HG03135 (cell line): ENCODE data around the gene FARSB.

ENCODE experiments used
- ATAC-seq: cut with Tn5 transposase; IDR thresholded peaks from one replicate; pipeline ENCODE4 v1.9.1; 2021; ENCODE audit warnings: mild to moderate bottlenecking, moderate library complexity; ENCODE audit not compliant: unreplicated experiment

Gene FARSB

GRCh38 chr2:222563106-222563718, 92.7 kb downstream of the FARSB start:
- no peak for ATAC-seq

GRCh38 chr2:222561817-222562645, 93.9 kb downstream of the FARSB start:
- ATAC-seq = peak; percentile 87

- ATAC-seq = no peak
Observed at GRCh38 chr2:222561151-222561550, 94.7 kb downstream of the FARSB start.

GRCh38 chr2:222554517-222554916, 101.4 kb downstream of the FARSB start:
- no peak for ATAC-seq

- ATAC-seq = no peak
Observed at GRCh38 chr2:222548992-222549391, 106.9 kb downstream of the FARSB start.

GRCh38 chr2:222547083-222547482, 108.8 kb downstream of the FARSB start:
- ATAC-seq = no peak

GRCh38 chr2:222545823-222546795, 109.8 kb downstream of the FARSB start:
- ATAC-seq = no peak

- no peak for ATAC-seq
Observed at GRCh38 chr2:222544661-222545060, 111.2 kb downstream of the FARSB start.

GRCh38 chr2:222538535-222538934, 117.4 kb downstream of the FARSB start:
- no peak for ATAC-seq

GRCh38 chr2:222535477-222535876, 120.4 kb downstream of the FARSB start:
- no peak for ATAC-seq

- no peak for ATAC-seq
Observed at GRCh38 chr2:222532315-222532714, 123.6 kb downstream of the FARSB start.

- ATAC-seq = no peak
Observed at GRCh38 chr2:222526480-222527277, 129.2 kb downstream of the FARSB start.

- no peak for ATAC-seq
Observed at GRCh38 chr2:222525811-222526210, 130.1 kb downstream of the FARSB start.

GRCh38 chr2:222523783-222524544, 131.9 kb downstream of the FARSB start:
- peak; percentile 62 for ATAC-seq

- ATAC-seq = no peak
Observed at GRCh38 chr2:222522082-222522481, 133.8 kb downstream of the FARSB start.

GRCh38 chr2:222521099-222521498, 134.8 kb downstream of the FARSB start:
- peak; percentile 60 for ATAC-seq
